Psoas muscle (tissue), 8 donors: ENCODE measurements around the gene RNF125. TPM values are rescaled to one million over a fixed set of nuclear protein-coding genes. Genes with fewer than 3 reads are reported as not detected.
"Not testable (repeated sequence)": the region's sequence is repeated elsewhere in the genome, so short reads cannot be mapped to it uniquely, and the experiment has no call there.

Experiments used
- ATAC-seq, 4 donors: fragments of 200-7000 bp; cut with Tn5 transposase; one replicate each; pipeline ENCODE4 v1.9.1; 2020; ENCODE audit warnings: moderate library complexity in 3 of 4, mild to moderate bottlenecking in 2 of 4
- DNase-seq, 2 donors: peaks; one replicate each; pipeline ENCODE4 v3.0.0-alpha.2; 2020
- H3K27ac ChIP-seq: fragments of 200-600 bp; one replicate; pipeline ENCODE4 v1.8.0; 2022
- H3K27me3 ChIP-seq, 3 donors: fragments of 200-600 bp in 1 of 3; one replicate each; pipeline versions ENCODE4 v1.6.1 to v1.8.0; 2013 to 2022; ENCODE audit warnings: low read length in 2 of 3, mild to moderate bottlenecking in 2 of 3, moderate library complexity in 1 of 3; ENCODE audit not compliant: insufficient read depth in 3 of 3
- H3K36me3 ChIP-seq, 2 donors: fragments of 200-600 bp in 1 of 2; one replicate each; pipeline versions ENCODE4 v1.6.1 to v1.8.0; 2013 to 2022; ENCODE audit warnings: low read depth in 1 of 2, mild to moderate bottlenecking in 1 of 2, moderate library complexity in 1 of 2; ENCODE audit not compliant: insufficient read depth in 1 of 2
- H3K4me1 ChIP-seq: fragments of 200-600 bp; one replicate; pipeline ENCODE4 v1.8.0; 2022
- H3K4me3 ChIP-seq: fragments of 200-600 bp; one replicate; pipeline ENCODE4 v1.8.0; 2022; ENCODE audit warnings: mild to moderate bottlenecking
- H3K9me3 ChIP-seq: fragments of 200-600 bp; one replicate; pipeline ENCODE4 v1.8.0; 2022
- WGBS, 3 donors: extraction: QIAGEN DNeasy Blood & Tissue Kit; methylation state at CpG; one replicate each; pipeline versions ENCODE4 v1.1.6 to v1.1.7; 2013; 5-methylcytosine and 5-hydroxymethylcytosine counted together
- intact Hi-C, 2 donors: fragments of 100-400 bp; cut with DNase I; formaldehyde crosslinking; loops; one replicate each; pipeline versions ENCODE4 v1.11.0 to v1.14.2; 2022
- polyA plus RNA-seq, 3 donors: library from polyadenylated mRNA; stranded (reverse); fragments of 200-250 nt; gene quantifications; one replicate each; pipeline ENCODE4 v1.2.3, GENCODE V29; 2013
- total RNA-seq, 4 donors: library from RNA; stranded (reverse); fragmentation: NEBNext Ultra II Directional in 2 of 4; extraction: Animal tissue kit (Norgen Biotek cat#: 25700) in 2 of 4; gene quantifications; one replicate each; pipeline versions ENCODE4 v1.2.1 to v1.2.4, GENCODE V29; 2021 to 2023
- TF ChIP-seq, protein P1 (sequence below): fragments of 200-600 bp; IDR thresholded peaks from one replicate; pipeline ENCODE4 v1.8.0; 2022; ENCODE audit warnings: antibody characterized with exemption
- donor health status: healthy with polysubstance abuse.
- donor health status: DM: no; HTN: no; CAD: no; lungs with moderate emphysema.
- donor health status: Bipolar disorder and iron deficiency.
- donor health status: healthy.
- donor health status: DM: yes; HTN: yes; CAD: no.
- donor health status: DM: no; HTN: no; CAD: no.
- donor health status: DM: no; HTN: no; CAD: no.
- donor health status: DM: yes; HTN: yes; CAD: no.

The RNF125 gene
- total and polyA plus RNA-seq, 7 donors: 1.2 to 4.2 (median 1.8) TPM

DNA sequence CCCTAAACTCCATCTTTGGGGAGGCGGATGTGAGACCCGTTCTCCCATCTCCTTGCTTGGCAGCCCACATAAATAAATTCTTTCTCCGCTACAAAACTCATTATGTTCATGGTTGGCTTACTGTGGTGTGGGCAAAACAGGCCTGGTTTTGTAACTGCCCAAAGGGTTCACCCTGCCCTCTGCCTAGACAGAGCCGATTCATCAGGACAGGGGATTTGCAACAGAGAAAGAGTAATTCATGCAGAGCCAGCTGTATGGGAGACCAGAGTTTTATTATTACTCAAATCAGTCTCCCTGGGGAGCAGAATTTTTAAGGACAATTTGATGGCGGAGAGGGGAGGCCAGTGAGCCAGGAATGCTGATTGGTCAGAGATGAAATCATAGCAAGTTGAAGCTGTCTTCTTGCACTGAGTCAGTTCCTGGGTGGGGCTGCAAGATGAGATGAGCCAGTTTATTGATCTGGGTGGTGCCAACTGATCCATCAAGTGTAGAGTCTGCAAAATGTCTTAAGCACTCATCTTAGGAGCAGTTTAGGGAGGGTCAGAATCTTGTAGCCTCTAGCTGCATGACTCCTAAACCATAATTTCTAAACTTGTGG lies 8.4 kb upstream of the RNF125 start:
- intact Hi-C loops: no loop called here
- Histone ChIP-seq H3K4me1 (no peaks in the 10 kb centered on the region), H3K36me3 (no peaks in the 10 kb centered on the region), H3K27me3 (no peaks in the 10 kb centered on the region), H3K4me3 (no peak overlapping the region), H3K27ac (no peak overlapping the region), H3K9me3 (no peaks in the 10 kb centered on the region)
- no peak for ATAC-seq
- no peak for DNase-seq
- TF ChIP-seq, protein P1, sequence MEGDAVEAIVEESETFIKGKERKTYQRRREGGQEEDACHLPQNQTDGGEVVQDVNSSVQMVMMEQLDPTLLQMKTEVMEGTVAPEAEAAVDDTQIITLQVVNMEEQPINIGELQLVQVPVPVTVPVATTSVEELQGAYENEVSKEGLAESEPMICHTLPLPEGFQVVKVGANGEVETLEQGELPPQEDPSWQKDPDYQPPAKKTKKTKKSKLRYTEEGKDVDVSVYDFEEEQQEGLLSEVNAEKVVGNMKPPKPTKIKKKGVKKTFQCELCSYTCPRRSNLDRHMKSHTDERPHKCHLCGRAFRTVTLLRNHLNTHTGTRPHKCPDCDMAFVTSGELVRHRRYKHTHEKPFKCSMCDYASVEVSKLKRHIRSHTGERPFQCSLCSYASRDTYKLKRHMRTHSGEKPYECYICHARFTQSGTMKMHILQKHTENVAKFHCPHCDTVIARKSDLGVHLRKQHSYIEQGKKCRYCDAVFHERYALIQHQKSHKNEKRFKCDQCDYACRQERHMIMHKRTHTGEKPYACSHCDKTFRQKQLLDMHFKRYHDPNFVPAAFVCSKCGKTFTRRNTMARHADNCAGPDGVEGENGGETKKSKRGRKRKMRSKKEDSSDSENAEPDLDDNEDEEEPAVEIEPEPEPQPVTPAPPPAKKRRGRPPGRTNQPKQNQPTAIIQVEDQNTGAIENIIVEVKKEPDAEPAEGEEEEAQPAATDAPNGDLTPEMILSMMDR: no peak
- 85 to 89% (median 87%) methylated on average over 5 of the region's 5 CpGs for WGBS, 3 donors

- no peaks in the 10 kb centered on the region for H3K36me3 ChIP-seq
- ATAC-seq (no peak), DNase-seq (no peak)
- H3K9me3 ChIP-seq: no peaks in the 10 kb centered on the region
- no peak overlapping the region for H3K4me3 ChIP-seq
- intact Hi-C loops: no loop called here
- no peaks in the 10 kb centered on the region for H3K4me1 ChIP-seq
- no peaks in the 10 kb centered on the region for H3K27me3 ChIP-seq
- TF ChIP-seq, protein P1: no peak
- H3K27ac ChIP-seq: no peak overlapping the region
- 94 to 97% (median 96%) methylated on average over 3 of the region's 3 CpGs for WGBS, 3 donors
Measured at GRCh38 chr18:32011193-32011592, 7.4 kb upstream of the RNF125 start.

DNA sequence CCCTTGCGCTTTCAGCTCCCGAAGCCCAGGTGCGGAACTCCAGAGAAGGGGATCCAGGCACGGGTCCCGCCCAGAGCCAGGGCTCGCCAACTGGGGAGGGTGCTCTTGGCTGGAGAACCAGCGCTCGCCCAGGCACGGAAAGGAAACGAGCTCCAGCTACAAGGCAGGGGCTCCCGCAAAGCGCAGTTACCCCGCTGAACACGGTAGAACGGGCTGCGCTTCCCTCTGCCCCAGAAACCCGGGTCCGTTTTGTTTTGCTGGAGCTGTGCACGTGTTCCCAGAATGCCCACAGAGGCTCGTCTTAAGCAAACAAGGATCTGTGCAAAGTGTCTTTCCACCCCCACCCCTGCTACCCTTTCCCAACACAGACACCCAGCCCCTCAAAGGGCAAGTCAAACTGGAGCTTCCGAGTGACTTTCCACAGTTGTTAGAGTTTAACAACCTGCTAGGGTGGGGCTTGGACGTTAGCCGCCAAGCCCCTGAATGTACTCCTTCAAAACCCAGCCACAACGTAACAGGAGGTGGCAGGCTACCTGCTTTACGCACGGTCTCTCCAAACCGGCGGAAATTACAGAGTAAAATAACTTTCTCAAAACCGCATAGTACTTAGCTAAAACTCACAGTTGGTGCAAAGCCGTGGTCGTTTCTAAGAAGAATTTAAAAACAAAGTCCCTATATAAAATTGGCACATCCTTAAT lies 775 bp downstream of the RNF125 start:
- no peaks in the 10 kb centered on the region for H3K36me3 ChIP-seq
- H3K27ac ChIP-seq: peak overlapping the region; percentile 72
- peak; percentile 36 to 67 (median 42) for ATAC-seq
- intact Hi-C loops: no loop called here
- TF ChIP-seq, protein P1: no peak
- H3K4me1 ChIP-seq: no peaks in the 10 kb centered on the region
- peak; percentile 33 to 50 for DNase-seq
- no peaks in the 10 kb centered on the region for H3K9me3 ChIP-seq
- WGBS, 3 donors: 3 to 4% (median 4%) methylated on average over 30 to 31 of the region's 31 CpGs
- H3K27me3 ChIP-seq: no peaks in the 10 kb centered on the region
- peak overlapping the region; percentile 80 for H3K4me3 ChIP-seq

DNA sequence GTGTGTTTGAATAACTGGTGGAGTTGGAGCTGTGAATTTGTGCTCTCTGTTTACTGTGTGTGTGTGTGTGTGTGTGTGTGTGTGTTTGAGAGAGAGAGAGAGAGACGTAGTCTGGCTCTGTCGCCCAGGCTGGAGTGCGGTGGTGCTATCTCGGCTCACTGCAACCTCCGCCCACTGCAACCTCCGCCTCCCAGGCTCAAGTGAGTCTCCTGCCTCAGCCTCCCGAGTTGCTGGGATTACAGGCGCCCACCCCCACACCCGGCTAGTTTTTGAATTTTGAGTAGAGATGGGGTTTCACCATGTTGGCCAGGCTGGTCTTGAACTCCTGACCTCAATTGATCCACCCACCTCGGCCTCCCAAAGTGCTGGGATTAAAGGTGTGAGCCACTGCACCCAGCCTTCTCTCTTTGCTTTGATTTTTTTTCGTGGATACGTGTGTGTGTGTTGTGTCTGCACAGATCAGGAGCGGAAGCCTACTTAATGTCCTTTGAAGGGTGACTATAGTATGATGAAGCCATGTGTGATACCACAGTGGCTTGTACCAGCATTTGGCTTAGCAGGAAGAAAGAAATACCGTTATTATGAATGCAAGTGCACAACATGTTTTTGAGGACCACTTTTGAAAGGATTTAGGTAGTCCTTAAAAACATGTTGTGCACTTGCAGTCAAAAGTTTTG lies 1.5 kb downstream of the RNF125 start:
- 60 to 61% (median 61%) methylated on average over 14 of the region's 14 CpGs for WGBS, 3 donors

More for the DNA sequence above, 1.5 kb downstream of the RNF125 start:
- H3K9me3 ChIP-seq, intact Hi-C loops, H3K4me1 ChIP-seq, DNase-seq, H3K27me3 ChIP-seq, H3K36me3 ChIP-seq, H3K27ac ChIP-seq, ATAC-seq: not testable (repeated sequence)
- H3K4me3 ChIP-seq: peak overlapping the region; percentile 80
